Measurements from ENCODE around the gene PRR15L.
A peak's percentile ranks its signal among the peaks of the same experiment; 100 is the strongest.

PRR15L gene

GRCh38 chr17:47959825-47960655, 2.4 kb upstream of the PRR15L start:
- DNase-seq (ENCODE audit: low spot score), result no peak

- DNase-seq (ENCODE audit: low spot score), result peak; percentile 30
These were observed 692 bp downstream of the PRR15L start for GRCh38 chr17:47956791-47957590.

- DNase-seq (ENCODE audit: low spot score), result no peak
These were observed 1.9 kb downstream of the PRR15L start for GRCh38 chr17:47955497-47956461.

GRCh38 chr17:47953909-47954308, 3.8 kb downstream of the PRR15L start:
- DNase-seq (ENCODE audit: low spot score), result no peak

GRCh38 chr17:47952171-47953021, 5.3 kb downstream of the PRR15L start:
- peak; percentile 33 for DNase-seq (ENCODE audit: low spot score)

GRCh38 chr17:47950448-47950847, 7.2 kb downstream of the PRR15L start:
- no peak for DNase-seq (ENCODE audit: low spot score)

GRCh38 chr17:47949946-47950345, 7.7 kb downstream of the PRR15L start:
- peak; percentile 50 for DNase-seq (ENCODE audit: low spot score)

- peak; percentile 89 for DNase-seq (ENCODE audit: low spot score)
These were observed 8.4 kb downstream of the PRR15L start for GRCh38 chr17:47949197-47949759.

GRCh38 chr17:47948706-47949196, 8.9 kb downstream of the PRR15L start:
- peak; percentile 90 for DNase-seq (ENCODE audit: low spot score)

GRCh38 chr17:47946929-47947397, 10.7 kb downstream of the PRR15L start:
- peak; percentile 96 for DNase-seq (ENCODE audit: low spot score)

GRCh38 chr17:47946516-47946915, 11.2 kb downstream of the PRR15L start:
- no peak for DNase-seq (ENCODE audit: low spot score)

GRCh38 chr17:47945529-47946508, 11.9 kb downstream of the PRR15L start:
- DNase-seq (ENCODE audit: low spot score), result peak; percentile 64

- no peak for DNase-seq (ENCODE audit: low spot score)
These were observed 12.6 kb downstream of the PRR15L start for GRCh38 chr17:47945080-47945479.

- DNase-seq (ENCODE audit: low spot score), result no peak
These were observed 15.1 kb downstream of the PRR15L start for GRCh38 chr17:47942568-47942967.

- no peak for DNase-seq (ENCODE audit: low spot score)
These were observed 15.6 kb downstream of the PRR15L start for GRCh38 chr17:47942096-47942510.

- DNase-seq (ENCODE audit: low spot score), result peak; percentile 99
These were observed 16.2 kb downstream of the PRR15L start, which contains the start of gene PNPO for GRCh38 chr17:47941246-47942095. Gene PNPO, plus strand, starts transcription at chr17:47941571. Its CDS starts 105 bp downstream, at chr17:47941676.

GRCh38 chr17:47937941-47938340, 19.7 kb downstream of the PRR15L start:
- no peak for DNase-seq (ENCODE audit: low spot score)

GRCh38 chr17:47935961-47936360, 21.7 kb downstream of the PRR15L start:
- DNase-seq (ENCODE audit: low spot score), result peak; percentile 83

All from kidney tubule cell (primary cell).